Stomach (tissue), 4 donors: ENCODE data around the gene COL4A4.

ENCODE experiments used
- POLR2AphosphoS5 ChIP-seq, 3 donors: sonication (generic); formaldehyde crosslinking; IDR thresholded peaks; one replicate each; pipeline ENCODE4 v1.6.1; 2016; ENCODE audit warnings: antibody characterized with exemption in 3 of 3
- TF ChIP-seq, protein P1 (sequence below), 7 experiments: fragments of 450-650 bp in 4 of 7; fragments of 200-600 bp in 3 of 7; sonication (generic) in 3 of 7; IDR thresholded peaks; one replicate each; pipeline ENCODE4 v1.5.1; 2016 to 2019; ENCODE audit warnings: antibody characterized with exemption in 7 of 7, control low read depth in 2 of 7, mild to moderate bottlenecking in 1 of 7

DNA sequence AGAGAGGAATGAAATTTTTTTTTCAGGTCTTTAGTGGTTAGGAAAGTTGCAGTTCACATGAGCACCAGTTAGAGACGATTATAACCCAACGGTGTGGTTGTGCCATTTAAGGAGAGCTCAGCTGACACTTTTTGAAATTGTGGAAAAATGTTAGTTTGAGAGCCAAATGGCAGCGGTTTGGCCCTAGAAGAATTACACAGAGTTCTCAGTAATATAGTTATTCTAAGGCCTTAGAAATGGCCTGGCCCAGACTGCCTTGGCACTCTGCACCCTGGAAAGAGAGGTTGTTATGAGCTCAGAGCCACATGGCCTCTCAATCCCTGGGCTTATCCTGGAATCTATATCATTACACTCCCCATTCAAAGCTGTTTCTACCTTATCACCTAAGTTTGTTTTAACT is 210.8 kb downstream of the COL4A4 start:
- TF ChIP-seq, protein P1, sequence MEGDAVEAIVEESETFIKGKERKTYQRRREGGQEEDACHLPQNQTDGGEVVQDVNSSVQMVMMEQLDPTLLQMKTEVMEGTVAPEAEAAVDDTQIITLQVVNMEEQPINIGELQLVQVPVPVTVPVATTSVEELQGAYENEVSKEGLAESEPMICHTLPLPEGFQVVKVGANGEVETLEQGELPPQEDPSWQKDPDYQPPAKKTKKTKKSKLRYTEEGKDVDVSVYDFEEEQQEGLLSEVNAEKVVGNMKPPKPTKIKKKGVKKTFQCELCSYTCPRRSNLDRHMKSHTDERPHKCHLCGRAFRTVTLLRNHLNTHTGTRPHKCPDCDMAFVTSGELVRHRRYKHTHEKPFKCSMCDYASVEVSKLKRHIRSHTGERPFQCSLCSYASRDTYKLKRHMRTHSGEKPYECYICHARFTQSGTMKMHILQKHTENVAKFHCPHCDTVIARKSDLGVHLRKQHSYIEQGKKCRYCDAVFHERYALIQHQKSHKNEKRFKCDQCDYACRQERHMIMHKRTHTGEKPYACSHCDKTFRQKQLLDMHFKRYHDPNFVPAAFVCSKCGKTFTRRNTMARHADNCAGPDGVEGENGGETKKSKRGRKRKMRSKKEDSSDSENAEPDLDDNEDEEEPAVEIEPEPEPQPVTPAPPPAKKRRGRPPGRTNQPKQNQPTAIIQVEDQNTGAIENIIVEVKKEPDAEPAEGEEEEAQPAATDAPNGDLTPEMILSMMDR (IDR thresholded peaks at IDR 0.05) = no peak
- TF ChIP-seq POLR2AphosphoS5 (IDR thresholded peaks at IDR 0.05) = no peak
